GM12864 (cell line): ENCODE results near the gene NLGN1.

Experiments
- DNase-seq: peaks from one replicate; pipeline ENCODE4 v3.0.0-alpha.2; 2011; ENCODE audit warnings: low read depth
- H3K4me3 ChIP-seq: 2 replicates; pipeline ENCODE4 v1.5.1; 2011; ENCODE audit warnings: mild to moderate bottlenecking, low read depth, low read length, control low read depth
- CTCF ChIP-seq: IDR thresholded peaks from 2 replicates; pipeline ENCODE4 v1.5.1; 2011; ENCODE audit warnings: low read depth, mild to moderate bottlenecking, moderate library complexity, low read length, control low read depth, inconsistent platforms; ENCODE audit errors: missing control alignments

Gene NLGN1

DNA sequence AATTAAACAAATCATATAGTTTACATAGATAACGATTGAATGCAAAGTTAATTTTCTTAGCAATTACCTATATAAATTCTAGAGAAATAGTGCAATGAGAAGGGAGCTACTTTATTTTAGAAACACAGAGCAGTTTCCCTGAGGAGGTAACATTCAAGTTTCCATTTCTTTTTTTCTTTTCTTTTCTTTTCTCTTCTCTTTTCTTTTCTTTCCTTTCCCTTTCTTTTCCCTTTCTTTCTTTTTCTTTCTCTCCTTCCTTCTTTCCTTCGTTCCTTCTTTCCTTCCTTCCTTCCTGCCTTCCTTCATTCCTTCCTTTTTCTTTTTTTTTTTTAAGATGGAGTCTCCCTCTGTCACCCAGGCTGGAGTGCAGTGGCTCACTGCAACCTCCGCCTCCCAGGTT, 417.3 kb downstream of the NLGN1 start:
- TF ChIP-seq CTCF: no peak
- no peak overlapping the region for H3K4me3 ChIP-seq
- DNase-seq: no peak

- DNase-seq: no peak
- H3K4me3 ChIP-seq: no peak overlapping the region
- no peak for TF ChIP-seq CTCF
Measured at GRCh38 chr3:173819368-173819767, 421.8 kb downstream of the NLGN1 start.

- no peak for TF ChIP-seq CTCF
- no peak overlapping the region for H3K4me3 ChIP-seq
- DNase-seq: no peak
Measured at GRCh38 chr3:173823911-173824460, 426.4 kb downstream of the NLGN1 start.

- TF ChIP-seq CTCF: no peak
- DNase-seq: no peak
- H3K4me3 ChIP-seq: no peak overlapping the region
Measured at GRCh38 chr3:173825730-173826129, 428.2 kb downstream of the NLGN1 start.

DNA sequence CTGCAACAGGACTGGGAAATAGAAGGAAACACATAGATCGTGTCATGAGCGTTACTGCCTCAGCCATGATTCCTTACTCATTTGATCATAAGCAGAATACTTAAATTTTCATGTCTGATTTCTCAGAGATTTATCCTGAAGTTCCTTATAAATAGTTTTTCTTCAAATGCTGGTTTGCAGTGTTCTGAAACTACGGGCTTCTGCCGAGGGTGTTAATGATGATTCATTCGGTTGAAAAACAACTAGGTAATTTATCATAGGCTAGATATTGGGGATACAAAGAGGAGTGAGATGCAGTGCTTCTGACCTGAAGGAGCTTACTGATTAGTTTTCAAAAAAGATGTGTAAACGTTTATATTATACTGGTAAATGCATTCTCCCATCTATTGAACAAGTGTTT, 428.9 kb downstream of the NLGN1 start:
- no peak overlapping the region for H3K4me3 ChIP-seq
- DNase-seq: no peak
- TF ChIP-seq CTCF: no peak

GRCh38 chr3:173826901-173827609, 429.5 kb downstream of the NLGN1 start:
- no peak for TF ChIP-seq CTCF
- no peak for DNase-seq

DNA sequence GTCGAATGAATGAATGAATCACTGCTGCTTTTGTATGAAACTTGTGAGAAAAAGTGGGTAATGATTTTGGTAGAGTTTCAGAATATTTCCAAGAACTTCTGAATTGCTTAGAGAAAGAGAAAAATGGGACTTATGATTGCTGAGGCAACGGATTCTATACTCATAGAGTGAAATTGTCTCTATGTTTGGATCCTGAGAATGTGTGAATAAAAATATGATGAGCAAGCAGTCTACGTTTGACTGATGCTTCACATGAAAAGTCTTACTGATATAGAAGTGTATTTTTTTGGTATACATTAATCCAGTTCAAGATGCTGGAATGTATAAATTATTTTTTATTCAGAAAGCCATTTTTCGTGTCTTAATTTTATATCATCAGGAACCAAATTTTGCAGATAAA, 441.1 kb downstream of the NLGN1 start:
- H3K4me3 ChIP-seq: no peak overlapping the region
- no peak for DNase-seq
- no peak for TF ChIP-seq CTCF

More at GRCh38 chr3:173826901-173827609, 429.5 kb downstream of the NLGN1 start:
- no peak overlapping the region for H3K4me3 ChIP-seq
